GM19043 (cell line): ENCODE measurements around the gene PTBP3.
A peak's percentile ranks its signal among the peaks of the same experiment; 100 is the strongest.
"Not testable (repeated sequence)": the region's sequence is repeated elsewhere in the genome, so short reads cannot be mapped to it uniquely, and the experiment has no call there.

Experiments used
- ATAC-seq: cut with Tn5 transposase; IDR thresholded peaks from one replicate; pipeline ENCODE4 v1.9.1; 2021; ENCODE audit warnings: low read depth; ENCODE audit not compliant: unreplicated experiment

PTBP3 gene

DNA sequence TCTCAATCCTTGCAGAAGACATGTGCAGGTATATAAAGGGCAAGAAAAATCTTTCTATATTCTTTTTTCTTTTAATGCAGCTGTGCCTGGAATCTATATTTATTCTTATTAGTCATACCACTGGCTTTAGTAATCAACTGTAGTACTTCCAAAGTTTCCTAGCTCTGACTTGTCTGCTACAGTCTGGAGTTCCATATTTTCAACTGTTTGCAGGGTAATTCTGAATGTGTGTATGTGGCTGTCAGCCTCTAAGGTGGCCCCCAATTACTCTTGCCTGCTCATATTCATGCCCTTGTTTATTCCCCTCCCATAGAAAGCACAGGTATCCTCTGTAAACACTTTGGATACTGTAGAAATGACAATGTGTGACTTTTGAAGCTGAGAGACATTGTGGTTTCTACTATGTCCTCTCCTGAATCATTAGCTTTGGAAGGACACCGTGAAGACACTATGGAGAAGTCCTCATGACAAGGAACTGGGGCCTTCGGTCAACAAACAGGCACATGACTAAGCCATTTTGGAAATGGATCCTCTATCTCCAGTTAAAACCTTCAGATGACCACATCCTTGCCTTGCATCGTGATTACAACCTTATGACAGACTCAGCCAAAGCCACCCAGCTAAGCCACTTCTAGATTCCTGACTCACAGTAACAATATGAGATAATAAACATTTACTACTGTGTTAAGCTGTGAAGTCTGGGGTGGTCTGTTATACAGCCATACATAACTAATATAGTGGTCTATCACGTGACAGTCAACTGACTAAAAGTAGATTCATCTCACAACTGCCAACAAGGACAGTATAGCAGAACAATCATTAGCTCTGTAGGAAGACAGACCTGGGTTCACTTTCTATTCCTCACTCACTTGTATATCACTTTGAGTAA lies 108.8 kb downstream of the PTBP3 start:
- ATAC-seq = peak; percentile 86

GRCh38 chr9:112218908-112219307 lies 114.5 kb downstream of the PTBP3 start:
- ATAC-seq = peak; percentile 98

DNA sequence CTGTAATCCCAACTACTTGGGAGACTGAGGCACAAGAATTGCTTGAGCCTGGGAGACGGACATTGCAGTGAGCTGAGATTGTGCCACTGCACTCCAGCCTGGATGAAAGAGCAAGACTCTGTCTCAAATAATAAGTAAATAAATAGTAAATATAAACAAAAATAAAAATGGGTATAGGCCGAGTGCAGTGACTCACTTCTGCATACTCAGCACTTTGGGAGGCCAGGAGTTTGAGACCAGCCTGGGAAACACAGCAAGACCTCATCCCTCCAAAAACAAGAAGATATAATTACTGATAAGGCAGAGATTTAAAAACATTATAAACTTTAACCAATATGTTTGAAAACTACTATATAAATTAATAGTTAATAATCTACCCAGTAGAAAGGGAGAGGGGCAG lies 120.5 kb downstream of the PTBP3 start:
- ATAC-seq = no peak

DNA sequence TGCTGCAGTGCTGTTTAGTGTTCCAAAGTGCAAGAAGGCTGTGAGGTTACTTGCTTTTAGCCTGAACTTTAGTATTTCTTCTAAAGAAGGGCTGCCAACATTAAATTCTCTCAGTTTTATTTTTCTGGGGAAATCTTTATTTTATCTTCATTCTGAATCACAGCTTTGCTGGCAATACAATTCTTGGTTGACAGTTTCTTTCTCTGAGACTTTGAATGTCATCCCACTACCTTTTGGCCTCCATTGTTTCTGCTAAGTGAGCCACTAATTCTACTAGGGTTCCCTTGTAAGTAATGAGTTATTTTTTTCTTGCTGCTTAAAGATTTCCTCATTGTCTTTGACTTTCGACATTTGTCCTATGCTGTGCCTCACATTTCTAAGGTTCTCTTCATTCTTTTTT lies 126.0 kb downstream of the PTBP3 start:
- no peak for ATAC-seq

DNA sequence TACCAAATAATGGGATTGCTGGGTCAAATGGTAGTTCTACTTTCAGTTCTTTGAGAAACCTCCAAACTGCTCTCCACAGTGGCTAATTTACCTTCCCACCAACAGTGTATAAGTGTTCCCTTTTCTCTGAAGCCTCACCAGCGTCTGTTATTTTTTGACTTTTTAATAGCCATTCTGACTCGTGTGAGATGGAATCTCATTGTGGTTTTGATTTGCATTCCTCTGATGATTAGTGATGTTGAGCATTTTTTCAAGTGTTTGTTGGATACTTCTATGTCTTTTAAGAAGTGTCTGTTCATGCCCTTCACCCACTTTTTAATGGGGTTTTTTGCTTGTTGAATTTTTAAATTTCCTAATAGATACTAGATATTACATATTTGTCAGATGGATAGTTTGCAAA lies 129.9 kb downstream of the PTBP3 start:
- ATAC-seq = no peak

DNA sequence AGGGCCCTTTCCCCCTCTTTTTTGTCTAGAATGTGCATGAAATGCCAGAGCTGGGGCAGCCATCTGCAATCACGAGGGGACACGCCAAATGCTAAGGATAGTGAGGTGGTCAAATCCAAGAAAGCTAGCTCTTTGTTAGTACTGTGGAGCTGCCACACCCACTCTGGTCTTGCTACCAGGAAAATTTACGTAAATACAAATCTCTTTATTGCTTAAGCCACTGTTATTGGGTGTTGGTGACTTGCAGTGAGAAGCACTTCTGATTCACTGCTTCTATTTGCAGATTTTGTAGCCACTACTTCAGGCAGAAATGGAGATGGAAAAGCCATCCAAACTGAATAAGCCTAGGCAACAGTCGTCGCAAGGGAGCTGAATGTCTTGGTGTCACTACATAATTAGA lies 132.7 kb downstream of the PTBP3 start:
- no peak for ATAC-seq

- no peak for ATAC-seq
Observed at GRCh38 chr9:112198646-112199045, 134.8 kb downstream of the PTBP3 start.

DNA sequence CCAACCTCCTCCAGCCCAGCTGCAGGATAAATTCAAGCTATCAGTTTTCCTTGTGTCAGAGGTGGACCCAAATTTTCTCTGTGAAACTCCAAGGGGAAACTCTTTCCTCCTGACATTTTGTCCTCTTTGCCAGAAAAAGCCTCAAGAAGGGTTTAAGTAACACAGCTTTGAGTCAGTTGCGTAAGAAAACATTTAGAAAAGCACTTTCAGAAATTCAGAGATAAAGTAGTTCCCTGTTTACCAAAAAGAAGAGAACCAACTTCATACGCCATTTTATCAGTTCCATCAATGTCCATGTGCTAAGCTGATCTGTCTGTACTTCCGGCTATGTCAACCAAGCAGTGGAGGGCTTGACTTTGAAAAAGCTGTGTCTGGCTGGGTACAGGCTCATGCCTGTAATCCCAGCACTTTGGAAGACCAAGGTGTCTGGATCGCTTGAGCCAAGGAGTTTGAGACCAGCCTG lies 138.4 kb downstream of the PTBP3 start:
- no peak for ATAC-seq

- ATAC-seq = no peak
Observed at GRCh38 chr9:112193572-112194288, 139.7 kb downstream of the PTBP3 start.

DNA sequence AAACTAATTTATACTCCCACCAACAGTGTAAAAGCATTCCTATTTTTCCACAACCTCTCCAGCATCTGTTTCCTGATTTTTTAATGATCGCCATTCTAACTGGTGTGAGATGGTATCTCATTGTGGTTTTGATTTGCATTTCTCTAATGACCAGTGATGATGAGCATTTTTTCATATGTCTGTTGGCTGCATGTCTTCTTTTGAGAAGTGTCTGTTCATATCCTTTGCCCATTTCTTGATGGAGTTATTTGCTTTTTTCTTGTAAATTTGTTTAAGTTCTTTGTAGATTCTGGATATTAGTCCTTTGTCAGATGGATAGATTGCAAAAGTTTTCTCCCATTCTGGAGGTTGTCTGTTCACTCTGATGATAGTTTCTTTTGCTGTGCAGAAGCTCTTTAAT lies 143.1 kb downstream of the PTBP3 start:
- ATAC-seq = not testable (repeated sequence)

DNA sequence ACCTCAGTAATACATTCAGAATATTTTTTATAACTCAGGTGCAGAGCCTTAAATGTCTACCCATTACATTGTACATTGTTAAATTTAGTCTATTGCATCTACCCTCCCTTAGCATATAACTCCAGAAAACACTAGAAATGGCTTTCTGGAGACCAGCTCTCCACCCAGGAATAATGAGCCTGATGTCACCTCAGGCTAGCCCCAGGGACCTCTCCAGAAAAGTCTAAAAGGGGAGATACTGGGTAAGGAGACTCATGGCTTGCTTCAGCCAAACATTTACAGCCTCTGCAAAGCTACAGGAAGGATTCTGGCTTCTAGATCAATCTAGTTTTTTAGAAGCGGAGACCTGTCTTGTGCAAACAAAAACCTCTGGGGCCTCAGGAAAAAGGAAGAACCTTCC lies 144.5 kb downstream of the PTBP3 start:
- ATAC-seq = no peak

DNA sequence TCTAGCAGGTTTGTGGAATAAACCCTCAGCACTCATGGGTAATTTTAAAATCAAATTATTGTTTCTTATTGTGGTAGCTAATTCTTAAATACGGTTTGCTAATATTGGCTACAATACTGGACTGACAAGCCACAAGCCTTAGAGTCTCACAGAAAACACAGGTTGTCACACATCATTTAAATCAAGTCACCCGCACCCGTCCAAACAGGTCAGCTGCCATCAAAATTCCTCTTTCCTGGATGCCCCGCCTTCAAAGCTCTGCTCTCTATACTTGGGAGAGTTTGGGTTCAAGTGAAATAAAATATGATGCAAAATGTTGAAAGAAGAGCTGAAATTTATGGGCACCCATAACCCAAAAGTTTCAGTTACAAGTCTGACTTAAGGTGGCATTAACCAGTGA lies 146.0 kb downstream of the PTBP3 start:
- ATAC-seq = no peak

DNA sequence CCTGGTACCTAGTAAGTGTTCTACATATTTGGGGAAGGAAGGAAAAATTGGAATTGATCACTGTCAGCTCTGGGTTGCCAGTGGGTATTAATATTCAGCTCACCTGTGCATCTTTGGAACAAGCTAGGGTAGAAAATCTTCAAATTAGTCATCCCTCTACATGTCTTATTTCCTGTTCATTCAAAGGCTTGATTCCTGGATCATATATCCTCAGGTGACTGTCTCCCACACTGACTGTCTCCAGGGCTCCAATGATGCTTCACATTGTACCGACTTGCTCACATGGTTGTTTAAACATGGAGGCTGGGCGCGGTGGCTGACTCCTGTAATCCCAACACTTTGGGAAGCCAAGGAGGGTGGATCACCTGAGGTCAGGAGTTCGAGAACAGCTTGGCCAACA lies 146.7 kb downstream of the PTBP3 start:
- no peak for ATAC-seq

GRCh38 chr9:112184946-112185345 lies 148.5 kb downstream of the PTBP3 start:
- ATAC-seq = no peak

- no peak for ATAC-seq
Observed at GRCh38 chr9:112184221-112184620, 149.2 kb downstream of the PTBP3 start.

- no peak for ATAC-seq
Observed at GRCh38 chr9:112180387-112180881, 153.0 kb downstream of the PTBP3 start.

GRCh38 chr9:112179816-112180215 lies 153.6 kb downstream of the PTBP3 start:
- ATAC-seq = no peak

GRCh38 chr9:112176524-112176923 lies 156.9 kb downstream of the PTBP3 start:
- ATAC-seq = no peak

GRCh38 chr9:112175796-112176315 lies 157.6 kb downstream of the PTBP3 start:
- ATAC-seq = no peak

- ATAC-seq = peak; percentile 39
Observed at GRCh38 chr9:112174965-112175795, 158.2 kb downstream of the PTBP3 start, which contains the start of gene SUSD1. Gene SUSD1, minus strand, starts transcription at chr9:112175297. Its CDS starts 62 bp downstream, at chr9:112175235.
